ENCODE results near the gene CEBPB.

CEBPB gene

DNA sequence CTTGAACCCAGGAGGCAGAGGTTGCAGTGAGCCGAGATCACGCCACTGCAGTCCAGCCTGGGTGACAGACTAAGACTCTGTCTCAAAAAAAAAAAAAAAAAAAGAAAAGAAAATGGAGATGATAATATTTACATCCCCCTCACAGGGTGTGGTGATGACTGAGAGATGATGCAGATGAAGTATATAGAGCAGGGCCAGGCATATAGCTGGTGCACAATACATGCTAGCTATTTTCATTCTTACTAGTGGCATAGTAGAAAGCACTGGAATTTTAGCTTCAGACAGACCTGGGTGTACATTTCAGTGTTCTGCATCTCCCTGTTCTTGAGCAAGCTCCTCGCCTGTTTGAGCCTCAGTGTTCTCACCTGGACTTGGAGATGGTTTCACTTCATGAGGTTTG is 36.9 kb downstream of the CEBPB start:
- DNase-seq (ENCODE audit: low read depth in 2 of 2), result no peak

DNA sequence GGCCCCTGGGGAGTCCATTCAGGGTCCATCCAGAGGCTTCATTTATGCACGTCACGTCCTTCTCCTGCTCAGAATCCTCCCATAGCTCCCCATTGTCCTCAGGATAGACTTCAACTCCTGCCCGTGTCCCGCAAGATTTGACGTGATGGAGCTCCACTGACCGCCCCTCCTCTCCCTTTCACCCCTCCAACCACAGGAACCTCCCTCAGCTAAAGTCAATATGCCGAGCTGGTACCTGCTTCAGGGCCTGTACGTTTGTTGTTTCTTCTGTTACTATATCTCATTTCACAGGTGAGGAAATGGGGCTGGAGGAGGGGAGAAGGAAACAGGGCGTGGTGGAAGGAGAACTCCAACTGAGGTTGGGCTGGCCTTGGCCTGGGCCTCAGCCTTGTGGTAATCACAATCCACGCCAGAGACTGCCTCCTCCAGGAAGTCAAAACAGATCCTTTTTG is 38.6 kb downstream of the CEBPB start:
- DNase-seq (ENCODE audit: low read depth in 2 of 2), result no peak

DNA sequence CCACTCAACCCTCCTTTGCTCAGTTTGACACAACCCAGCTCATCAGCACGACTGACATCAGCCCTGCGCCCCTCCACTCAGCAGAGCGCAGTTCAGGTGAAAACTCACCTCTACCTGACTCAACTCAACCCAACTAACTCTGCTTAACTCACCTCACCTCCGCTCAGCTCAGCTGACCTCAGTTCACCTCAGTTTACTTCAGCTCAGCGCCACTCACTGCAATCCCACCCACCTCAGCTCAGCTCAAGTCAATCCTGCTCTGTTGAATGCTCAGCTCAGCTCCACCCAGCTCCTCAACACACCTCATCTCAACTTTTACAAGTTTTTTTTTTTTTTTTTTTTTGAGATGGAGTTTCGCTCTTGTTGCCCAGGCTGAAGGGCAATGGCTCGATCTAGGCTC is 39.6 kb downstream of the CEBPB start:
- no peak for DNase-seq (ENCODE audit: low read depth in 2 of 2)

DNA sequence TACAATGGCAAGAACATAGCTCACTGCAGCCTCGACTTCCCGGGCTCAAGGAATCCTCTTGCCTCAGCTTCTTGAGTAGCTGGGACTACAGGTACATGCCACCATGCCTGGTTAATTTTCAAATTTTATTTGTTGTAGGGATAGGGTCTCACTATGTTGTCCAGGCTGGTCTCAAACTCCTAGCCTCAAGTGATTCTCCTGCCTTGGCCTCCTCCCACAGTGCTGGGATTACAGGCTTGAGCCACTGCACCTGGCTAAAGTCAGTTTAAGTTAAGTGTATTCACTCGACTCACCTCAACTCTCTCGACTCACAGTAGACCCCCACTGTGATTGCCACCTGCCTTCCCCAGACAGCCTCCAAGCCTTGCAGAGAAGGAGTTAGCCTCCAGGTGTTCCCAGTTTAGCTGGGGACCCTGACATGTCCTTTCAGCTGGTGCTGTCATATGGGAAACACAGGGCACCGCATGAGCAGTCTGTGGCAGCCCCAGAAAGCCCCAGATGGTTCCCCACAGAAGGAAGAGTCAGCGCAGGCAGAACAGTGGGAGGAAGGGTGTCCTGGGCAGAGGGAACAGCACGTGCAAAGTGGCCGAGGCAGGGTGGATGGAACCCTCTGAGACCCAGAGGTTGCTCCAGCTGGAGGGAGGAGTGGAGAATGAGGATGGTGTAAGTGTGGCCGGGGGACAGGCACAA is 40.4 kb downstream of the CEBPB start:
- no peak for DNase-seq (ENCODE audit: low read depth in 2 of 2)

DNA sequence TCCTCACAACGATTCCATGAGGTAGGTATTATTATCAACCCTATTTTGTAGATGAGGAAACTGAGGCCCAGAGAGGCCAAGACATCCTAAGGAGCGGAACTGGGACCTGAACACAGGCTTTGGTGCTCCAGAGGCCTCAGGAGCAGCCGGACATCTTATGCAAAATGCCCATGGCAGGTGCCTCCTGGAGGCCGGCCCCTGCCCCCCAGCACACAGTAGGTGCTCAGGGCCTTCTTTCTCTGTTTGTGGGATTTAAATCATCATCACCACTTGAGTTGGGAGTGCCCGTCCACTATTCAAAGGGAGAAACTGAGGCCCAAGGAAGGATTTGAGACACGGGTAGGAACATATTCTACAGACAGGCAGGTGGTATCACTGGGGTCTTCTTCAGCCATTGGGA is 41.2 kb downstream of the CEBPB start:
- no peak for DNase-seq (ENCODE audit: low read depth in 2 of 2)

DNA sequence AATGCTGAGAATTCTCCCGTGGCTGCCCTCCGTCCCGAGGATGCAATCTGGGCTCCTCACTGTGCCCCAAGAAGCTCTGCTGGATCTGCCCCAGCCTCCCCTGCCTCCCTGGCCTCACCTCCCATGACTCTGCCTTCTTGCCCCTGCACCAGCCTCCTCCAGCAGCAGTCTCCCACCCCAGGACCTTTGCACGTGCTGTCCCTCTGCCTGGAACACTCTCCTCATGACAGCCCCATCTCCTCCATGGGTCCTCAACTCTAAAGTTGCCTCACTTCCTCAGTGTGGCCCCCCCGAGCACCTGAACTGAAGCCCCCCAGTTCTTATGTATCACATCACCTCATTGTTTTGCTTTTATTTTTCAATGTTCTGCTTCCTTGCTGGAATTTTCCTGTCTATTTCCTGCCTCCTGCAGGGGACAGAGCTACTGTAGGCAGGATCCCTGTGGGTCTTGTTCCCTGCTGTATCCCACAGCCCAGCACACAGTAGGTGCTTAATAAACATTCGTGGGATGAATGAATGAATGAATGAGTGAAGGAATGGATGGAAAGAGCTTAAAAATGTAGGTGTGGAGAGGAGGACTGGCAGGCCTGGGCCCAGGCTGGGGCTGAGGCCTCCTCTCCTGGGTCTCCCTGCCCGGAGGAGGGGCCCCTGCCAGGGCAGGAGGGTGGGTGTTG is 42.2 kb downstream of the CEBPB start:
- no peak for DNase-seq (ENCODE audit: low read depth in 2 of 2)

DNA sequence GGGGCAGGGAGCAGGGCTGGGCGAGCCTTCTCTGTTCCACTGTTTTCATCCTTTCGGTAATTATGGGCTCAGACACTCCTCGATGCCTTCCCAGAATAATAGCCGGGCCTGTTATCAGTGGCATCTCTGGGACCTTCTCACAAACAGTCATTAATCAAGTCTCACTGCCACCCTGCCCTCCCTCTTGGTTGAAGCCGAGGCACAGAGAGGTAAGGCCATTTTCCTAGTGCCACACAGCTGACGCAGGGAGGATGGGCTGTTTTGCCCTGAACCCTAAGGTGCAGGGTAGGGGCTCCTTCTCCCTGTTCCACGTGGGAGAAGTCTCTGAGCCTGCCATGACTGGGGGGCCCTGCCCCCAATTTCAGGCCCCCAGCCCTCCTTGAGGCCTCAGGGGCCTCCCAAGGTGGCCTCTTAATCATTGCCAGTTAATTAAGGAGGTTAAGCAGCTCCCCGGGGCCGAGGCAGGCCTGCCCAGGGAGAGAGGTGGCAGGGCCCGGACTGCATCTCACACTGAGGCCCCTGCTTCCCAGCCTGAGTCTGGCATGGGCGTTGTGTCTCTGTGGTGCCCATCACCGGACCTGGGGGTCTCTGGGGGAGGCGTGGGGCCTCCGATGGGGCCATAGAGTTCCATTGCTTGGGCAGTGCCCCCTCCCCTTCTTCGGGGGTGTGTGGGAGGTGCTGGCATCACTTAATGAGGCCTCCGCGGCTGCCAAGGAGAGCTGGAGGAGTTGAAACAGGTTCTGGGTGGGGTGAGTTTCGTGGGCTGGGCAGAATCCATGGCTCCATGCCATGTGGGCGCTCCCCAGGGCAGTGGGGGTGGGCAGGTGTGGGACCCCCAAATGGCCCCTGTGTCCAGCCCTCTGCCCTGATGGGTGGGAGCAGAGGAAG is 42.9 kb downstream of the CEBPB start:
- no peak for DNase-seq (ENCODE audit: low read depth in 2 of 2)

DNA sequence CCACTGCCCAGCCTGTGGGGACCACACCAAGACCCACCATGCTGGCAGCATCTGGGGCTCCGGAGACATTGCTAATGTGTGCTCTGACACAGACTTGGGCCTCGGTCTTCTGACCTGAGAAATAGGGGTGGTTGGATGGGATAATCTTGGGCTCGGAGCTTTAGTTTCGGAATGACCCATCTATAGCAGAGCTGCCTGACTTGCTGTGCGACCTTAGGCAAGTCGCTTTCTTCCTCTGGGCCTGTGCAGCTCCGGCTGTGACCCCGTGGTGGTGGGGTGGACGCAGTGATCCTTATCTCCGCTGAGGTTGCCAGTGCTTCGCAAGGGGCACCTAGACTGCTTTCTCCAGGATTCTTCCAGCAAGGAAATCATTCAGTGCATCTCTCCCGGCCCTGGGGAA is 43.7 kb downstream of the CEBPB start:
- no peak for DNase-seq (ENCODE audit: low read depth in 2 of 2)

DNA sequence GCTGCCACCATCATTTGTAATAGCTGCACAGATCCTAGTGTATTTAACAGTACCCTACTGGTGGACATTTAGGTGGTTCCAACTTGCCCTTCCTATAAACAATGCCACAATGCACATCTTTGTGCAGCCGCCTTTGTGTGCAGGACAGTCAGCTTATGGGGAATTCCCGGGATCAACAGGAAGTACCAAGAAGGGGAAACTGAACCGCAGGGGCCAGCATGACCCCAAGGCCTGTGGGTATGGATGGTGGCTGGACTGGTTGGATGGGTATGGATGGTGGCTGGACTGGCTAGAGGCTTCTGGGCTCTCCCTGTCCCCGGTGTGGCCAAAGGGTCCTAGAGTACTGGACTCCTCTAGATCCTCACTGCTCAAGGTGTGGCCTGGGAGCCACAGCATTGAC is 46.7 kb downstream of the CEBPB start:
- no peak for DNase-seq (ENCODE audit: low read depth in 2 of 2)

DNA sequence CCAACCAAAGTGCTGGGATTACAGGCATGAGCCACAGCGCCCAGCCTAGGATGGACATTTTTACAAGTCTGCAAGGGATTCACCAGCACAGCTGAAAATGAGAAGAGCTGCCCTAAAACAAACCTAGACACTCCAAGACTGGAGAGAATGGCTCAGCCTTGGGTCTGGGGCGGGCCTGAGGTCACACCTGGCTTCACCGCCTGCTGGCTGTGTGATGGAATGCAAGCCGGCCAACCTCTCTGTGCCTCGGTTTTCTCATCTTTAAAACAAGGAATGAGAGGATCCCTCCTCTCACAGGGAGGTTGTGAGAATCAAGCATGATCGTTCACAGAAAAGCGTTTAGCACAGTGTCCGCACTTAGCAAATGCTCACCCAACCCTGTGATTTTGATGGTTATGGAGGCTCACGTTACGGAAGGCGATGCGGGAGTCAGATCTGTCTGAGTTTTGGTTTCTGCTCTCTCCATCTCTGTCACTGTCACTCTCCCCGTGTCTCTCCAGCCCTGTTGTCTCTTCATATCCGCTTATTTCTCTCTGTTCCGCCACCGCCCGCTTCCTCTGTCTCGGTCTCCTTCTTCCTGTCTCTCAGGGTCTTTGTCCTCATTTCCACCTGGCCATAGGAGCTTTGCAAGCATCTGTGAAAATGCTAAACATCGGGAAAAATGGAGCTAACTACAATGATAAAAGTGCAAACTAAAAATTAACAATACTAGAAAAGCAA is 47.6 kb downstream of the CEBPB start:
- no peak for DNase-seq (ENCODE audit: low read depth in 2 of 2)

DNA sequence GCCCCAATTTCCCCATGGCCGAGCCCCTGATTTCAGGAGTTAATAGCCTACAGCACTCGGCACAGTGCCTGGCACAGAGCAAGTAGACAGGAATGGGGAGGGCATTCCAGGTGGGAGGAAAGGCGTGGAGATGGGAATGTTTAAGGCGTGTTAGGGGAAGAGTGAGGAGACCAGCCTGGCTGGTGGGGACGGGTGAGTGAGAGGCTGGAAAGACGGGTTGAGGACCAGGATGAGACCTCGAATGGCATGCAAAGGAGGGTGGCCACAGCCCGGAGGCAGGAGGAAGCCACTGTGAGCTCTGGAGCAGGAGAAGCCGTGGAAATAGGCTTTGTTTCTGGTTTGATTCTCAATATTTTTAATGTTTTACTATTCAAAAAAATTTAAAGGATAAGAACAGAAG is 49.5 kb downstream of the CEBPB start:
- no peak for DNase-seq (ENCODE audit: low read depth in 2 of 2)

DNA sequence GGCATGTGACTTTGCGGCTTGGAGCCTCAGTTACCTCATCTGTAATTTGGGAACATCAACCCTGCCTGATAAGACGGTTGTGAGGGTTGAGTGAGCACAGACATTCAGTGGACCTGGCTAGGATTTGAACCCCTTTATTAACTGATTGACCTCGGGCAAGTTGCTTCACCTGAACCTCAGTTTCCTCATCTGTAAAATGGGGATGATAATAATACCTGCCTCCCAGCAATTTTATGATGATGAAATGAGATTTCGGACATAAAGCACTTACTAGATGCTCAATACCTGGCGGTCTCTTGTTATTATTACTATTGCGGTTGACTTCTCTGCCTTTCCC is 51.5 kb downstream of the CEBPB start:
- DNase-seq (ENCODE audit: low read depth in 2 of 2), result no peak

Data from stimulated activated CD8-positive, alpha-beta memory T cell treated with anti-CD3 and anti-CD28 coated beads, Interleukin-15, amount 100 ng/mL, for 4 hours (primary cell).